Fibroblast of skin of left quadriceps (primary cell): ENCODE measurements around the gene ASAP3.

Experiments
- DNase-seq, 2 experiments: peaks; one replicate each; pipeline ENCODE4 v3.0.0-alpha.2; 2013; ENCODE audit warnings: low read depth in 2 of 2

ASAP3 gene

DNA sequence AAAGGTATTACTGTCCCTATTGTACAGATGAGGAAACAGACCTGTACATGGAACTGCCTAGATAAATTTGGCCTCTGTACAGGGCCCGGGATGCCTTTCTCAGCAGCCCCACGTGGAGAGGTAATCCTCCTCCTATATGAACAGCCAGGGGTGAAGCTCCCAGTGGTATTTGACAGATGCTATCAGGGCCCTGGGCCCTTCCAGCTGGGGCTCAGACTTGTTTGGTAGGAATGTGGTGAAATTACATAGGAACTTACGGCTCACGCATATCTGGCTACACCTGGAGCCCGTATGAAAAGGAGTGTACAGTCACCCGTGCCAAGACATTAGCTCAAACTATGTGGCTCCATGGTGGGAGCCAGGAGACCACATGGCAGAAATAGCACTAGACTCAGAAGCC, 34.7 kb downstream of the ASAP3 start:
- no peak for DNase-seq

DNA sequence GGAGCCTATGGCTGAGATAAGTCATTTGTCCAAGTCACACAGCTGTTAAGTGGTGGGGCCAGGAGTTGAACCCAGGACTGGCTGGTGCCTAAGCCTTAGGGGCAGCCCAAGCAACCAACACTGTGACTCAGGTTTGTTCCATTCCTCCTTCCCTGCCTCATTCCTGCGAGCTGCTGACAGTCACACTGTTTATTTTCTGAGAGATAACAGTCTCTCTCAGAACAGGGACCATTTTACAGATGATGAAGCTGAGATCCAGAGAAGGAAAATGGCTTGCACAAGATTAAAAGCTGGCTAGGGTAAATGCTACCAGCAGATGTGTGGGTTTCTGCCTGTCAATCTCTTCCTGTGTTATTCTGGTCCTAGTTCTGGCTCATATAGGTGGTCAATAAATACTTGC, 35.1 kb downstream of the ASAP3 start:
- no peak for DNase-seq

DNA sequence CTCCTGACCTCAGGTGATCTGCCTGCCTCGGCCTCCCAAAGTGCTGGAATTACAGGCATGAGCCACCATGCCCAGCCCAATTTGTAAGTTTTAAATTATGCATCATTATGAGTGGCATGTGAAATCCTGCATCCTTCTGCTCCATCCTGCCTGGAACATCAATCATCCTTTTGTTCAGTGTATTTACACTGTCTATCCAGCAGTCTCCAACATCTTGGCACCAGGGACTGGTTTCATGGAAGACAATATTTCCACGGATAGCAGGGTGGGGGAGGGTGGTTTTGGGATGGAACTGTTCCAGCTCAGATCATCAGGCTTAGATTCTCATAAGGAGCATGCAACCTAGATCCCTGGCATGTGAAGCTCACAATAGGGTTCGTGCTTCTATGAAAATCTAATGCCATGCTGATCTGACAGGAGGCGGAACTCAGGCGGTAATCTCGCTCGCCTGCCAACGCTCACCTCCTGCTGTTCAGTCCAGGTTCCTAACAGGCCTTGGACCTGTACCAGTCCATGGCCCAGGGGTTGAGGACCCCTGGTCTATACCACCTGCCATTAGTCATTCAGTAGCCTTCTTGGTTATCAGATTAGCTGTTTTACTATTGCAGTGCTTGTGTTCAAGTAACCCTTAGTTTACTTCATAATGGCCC, 37.2 kb downstream of the ASAP3 start:
- DNase-seq = no peak

DNA sequence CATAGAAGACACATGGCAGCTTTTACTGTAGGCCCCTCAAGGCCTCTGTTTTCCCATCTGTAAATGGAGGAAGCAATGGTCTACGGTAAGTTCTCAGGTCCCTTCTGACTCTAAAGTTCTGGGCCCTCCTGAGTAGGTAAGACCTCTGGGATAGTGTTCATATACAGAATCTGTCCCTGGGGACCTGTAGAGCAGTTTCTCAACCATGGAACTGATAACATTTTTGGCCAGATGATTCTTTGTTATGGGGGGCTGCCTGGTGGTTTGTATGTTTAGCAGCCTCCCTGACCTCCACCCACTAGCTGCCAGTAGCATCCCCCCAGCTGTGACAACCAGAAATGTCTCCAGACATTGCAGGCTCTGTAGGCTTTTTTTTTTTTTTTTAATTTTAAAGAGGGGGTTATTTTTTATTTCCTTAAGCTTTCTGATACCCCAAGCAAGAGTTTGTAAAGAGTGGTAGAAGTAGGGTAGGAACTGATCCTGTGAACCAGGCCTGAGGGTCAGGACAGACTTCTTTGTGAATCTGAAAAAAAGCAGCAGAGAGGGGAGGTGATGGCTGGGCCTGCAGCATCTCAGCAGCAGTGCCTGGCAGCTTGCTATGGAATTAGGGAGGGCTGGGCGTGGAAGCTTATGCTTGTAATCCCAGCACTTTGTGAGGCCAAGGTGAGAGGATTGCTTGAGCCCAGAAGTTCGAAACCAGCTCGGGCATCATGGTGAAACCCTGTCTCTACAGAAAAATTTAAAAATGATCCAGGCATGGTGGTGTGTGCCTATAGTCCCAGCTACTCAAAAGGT, 39.2 kb downstream of the ASAP3 start:
- DNase-seq = no peak

DNA sequence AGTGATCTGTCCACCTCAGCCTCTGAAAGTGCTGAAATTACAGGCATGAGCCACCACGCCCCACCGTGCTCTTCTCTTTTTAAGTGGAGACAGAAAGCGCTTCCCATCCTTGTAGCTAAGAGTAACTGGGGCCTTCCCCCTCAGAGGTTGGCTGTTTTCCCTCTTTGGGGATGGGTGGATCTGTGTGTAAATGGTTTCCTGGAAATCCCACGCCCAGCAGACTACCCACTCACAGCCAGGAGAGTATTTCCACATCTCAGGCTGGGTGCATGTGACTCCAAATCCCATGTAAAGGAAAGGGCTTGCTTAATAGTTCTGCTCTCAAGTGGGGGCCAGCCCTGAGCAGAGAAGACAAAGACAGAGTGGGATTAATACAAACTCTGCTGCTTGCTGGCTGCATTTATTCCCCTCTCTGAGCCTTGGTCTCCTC, 39.9 kb downstream of the ASAP3 start:
- peak; percentile 74 to 76 for DNase-seq

DNA sequence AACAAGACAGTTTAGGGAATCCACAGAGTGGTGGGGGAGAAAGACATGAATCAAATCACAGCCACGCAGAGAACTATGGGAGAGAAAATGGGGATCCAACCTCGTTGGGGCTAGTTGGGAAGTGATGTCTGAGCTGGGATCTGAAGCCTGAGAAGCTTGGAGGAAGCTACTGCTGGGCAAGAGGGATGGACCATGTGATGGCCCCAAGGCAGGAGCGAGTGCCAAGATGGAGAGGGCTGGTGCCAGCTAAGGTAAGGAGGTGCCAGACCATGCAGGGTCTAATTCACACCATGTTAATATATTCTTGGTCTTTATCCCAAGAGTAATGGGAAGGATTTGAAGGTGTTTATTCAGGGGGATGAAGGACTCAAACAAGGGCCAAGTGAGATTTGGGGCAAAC, 41.2 kb downstream of the ASAP3 start:
- no peak for DNase-seq

DNA sequence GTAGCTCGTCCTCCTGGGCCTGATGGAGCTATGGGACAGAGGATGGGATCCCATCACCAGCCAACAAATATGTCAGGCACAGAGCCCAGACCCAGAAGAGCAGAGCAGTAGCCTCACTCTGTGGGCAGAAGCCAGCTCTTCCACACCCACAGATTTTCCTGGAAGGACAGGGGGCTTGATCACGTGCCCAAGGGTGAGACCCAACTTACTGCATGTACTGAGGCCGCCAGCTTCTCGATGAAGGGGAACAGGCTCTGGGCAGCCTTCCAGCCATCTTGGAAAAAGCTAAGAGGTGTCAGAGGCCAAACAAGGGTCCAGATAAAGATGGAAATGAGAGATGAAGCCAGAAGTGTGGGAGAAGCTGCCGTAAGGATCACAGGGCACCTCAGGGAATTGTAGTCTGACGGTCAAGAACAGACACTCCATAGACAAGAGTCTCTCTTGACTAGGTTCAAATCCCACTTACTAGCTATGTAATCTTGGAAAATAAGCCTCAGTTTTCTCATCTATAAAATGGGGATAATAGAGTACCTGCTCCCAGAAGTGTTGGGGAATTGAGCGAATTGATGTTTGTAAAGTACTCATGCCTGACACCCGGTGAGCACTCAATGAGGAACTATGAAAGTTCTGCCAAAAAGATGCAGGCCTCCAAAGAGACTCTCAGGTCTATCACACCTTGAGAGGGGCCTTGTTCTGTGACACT, 42.4 kb downstream of the ASAP3 start:
- DNase-seq = no peak

DNA sequence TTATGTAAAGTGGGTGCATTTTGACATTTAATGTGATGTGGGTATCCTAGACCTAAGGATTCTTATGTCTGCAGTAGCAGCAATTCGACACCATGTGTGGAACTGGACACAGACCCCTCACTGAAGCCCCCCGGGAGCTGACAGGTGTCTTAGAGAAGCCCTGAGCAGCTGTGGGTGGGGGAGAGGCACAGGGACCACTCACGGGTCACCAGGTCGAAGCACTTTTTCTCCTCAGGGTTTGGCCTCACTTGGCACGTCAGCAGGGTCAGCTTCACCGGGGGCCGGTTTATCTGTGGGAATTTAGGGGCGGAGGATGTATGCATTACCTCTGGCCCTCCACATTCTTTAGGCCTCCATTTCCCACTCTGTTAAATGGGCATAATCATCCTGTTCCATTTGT, 45.4 kb downstream of the ASAP3 start:
- DNase-seq = no peak

DNA sequence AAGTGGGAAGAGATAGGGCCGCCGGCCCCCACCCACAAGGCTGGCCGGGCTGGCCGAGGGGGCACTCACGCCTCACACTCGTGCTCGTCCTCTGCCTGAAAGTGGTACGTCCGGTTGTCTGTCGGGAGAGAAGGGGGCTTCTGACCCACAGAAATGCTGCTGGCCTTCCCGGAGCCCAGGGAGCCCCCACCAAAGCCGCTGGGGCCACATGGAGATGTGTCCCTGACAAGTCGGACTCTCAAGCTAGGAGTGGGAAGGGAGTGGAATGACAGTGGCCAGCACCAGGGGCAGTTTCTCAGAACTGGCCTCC, 46.7 kb downstream of the ASAP3 start:
- no peak for DNase-seq

DNA sequence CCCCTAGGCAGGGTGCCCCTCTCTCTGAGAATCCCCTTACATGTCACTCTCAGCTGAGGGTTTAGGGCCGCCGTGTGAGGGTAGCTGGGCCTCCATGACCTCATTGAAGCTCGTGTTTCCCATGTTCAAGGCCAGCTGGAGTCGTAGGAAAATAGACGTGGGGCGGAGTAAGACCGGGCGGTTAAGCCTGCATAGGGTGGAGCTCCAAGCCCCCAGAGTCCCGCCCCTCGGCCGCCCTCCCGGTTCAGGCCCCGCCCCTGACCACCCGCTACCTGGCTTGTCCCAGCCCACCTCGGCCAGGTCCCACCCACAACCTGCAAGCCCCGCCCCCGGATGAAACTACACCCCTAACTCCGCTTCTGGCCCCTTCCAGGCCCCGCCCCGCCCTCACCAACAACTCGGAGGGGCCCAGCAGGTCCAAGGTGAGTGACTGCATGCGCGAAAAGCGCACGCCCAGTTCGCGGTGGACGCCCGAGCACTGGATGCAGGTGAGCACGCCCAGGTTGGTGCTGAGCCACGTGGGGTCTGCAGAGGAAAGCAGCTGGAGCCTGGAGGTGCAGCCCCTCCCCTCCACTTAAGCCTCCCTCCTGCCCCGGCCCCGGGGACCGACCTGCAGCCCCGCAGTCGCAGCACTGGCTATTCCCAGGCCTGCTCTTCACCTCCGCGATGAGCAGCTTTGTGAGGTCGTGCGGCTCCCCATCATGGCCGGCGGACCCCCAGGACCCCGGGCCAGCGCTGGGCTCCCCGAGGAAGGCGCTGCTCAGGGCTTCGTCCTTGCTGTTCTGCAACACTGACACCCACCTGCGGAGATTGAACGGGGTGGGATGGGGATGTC, 47.2 kb downstream of the ASAP3 start:
- no peak for DNase-seq

DNA sequence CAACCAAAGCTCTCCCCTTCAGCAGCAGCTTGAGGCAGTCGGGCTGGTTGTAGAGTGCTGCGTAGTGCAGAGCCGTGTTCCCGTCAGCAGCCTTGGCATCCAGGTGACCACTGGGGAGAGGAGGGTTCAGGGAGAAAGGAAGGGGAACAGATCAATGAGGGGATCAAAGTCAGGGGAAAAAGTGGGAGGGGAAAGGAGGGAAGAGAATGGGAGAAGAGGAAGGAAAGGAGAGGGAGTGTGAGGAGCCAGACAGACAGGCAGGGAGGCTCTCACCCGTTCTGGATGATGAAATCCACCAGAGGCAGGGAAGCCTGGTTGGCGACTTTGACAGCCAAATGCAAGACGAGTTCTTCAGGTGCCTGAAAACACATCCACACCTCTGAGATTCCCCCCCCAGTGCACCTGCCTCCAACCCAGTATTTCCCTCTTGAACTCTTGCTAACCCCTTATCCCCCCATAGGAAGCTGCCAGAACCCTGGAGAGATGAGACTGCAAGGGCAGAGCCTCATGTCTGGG, 49.7 kb downstream of the ASAP3 start:
- no peak for DNase-seq

DNA sequence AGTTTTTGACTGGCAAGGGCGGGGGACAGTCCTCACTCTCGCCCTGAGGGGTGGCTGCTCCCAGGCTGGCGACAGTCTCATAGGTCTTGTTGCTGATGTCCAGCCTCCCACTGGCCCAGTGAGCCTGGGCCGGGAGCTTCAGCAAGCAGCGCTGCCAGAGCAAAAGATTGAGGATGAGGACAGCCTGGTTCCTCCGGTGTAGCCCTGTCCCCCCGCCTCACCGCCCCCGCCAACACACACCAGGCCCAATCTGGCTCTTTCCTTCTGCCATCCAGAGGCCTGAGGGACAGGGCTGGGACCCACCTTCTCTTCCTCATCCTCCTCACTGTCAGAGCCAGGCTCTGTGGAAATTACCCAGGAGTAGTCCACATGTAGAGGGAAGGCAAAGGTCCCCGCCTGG, 50.9 kb downstream of the ASAP3 start:
- no peak for DNase-seq

DNA sequence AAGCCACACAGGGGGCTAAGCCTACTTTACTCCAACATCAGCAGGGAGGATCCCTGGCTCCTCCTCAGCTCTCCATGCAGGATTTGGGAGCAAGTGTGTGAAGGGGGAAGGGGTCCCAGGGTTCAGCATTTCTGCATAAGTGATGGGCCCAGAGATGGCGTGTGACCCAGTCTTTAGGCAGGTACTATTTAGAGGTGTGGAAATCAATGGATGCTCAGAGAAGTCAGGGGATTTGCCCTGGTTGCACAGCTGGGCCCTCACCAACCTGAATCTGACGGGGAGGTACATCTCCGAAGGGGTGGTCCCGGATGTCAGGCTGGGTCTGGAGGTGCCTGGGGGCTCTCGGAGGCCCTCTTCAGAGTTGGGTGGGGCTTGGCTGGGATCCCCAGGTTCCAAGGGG, 52.5 kb downstream of the ASAP3 start:
- DNase-seq = no peak

DNA sequence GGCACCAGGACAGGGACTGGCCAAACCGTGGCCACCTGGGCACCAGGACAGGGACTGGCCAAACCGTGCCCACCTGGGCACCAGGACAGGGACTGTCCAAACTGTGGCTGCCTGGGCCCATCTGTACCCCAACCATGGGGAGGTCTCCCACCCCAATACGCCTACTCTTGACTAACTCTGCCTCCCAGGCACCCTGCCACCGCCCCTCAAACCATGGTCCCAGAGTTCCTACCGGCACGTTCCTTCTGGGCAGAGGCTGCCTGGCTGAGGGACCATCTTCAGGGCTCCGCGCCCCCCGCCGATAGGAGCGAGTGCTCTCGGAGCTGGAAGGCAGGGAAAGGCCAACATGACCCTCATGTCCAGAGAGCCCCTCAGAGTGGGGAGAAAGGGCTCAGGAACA, 53.2 kb downstream of the ASAP3 start:
- no peak for DNase-seq

DNA sequence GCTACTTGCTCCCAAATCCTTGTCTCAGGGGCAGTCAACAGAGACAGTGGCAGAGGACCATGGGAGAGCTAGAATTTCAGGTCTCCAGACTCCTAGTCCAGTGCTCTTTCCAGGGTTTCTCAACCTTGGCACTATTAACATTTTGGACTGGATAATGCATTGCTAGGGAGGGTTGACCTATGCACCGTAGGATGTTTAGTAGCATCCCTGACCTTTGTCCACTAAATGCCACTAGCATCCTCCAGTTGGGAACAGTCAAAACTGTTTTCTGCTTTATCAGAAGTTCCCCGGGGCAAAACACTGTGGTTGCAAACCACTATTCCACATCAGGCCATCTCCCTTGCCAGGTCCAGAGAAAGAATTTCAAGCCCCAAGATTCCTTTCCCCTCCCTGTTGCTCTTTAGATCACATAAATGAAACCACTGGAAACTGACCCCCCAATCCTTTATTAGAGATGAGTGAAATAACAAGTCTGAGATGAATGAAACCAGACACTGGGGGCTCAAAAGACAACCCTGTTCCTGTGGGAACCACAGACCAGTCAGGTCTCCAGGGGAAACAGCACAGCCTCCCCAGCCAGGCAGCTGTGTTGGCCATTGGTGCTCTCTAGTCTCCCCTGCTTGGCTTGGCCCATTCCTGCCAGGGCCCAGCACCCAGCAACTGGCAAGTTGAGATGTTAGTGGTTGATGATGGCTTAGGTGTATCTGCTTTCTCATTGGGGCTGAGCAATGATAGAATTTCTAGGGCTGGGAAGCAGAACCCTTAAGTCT, 55.7 kb downstream of the ASAP3 start:
- DNase-seq = no peak

DNA sequence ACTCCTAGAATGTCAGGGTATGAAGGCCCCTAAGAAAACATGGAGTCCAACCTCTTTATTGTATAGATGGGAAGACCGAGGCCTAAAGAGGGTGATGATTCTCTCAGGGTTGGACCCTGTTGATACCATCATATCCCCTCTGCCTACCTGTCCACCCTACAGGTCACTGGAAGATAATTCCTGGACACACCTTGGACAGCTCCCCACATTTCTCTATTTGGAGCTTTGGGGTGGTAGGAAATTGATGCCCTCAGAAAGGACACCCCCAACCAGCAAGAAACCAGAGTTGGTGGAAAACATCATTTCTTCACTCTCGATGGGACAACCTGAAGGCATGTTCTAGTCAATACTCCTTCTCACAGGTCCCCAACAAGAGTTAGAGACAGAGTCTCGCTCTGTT, 56.4 kb downstream of the ASAP3 start:
- DNase-seq = no peak

DNA sequence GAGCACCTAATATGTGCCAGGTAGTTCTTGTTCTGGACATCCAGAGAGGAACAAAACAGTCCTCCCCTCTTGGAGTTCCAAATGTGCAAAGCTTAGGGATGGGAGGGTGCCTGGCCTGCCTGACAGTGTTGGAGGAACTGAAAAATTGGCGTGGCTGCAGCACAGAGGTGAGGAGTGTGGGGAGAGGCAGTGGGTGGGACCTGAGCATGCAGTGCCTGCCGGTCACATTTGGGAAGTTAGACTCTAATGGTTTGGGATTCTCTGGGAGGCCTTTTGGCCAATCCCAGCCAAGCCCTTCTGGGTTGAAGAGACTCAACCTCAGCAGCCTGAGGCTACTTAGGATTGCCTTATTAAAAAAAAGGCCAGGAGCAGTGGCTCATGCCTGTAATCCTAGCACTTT, 57.2 kb downstream of the ASAP3 start:
- DNase-seq = no peak

DNA sequence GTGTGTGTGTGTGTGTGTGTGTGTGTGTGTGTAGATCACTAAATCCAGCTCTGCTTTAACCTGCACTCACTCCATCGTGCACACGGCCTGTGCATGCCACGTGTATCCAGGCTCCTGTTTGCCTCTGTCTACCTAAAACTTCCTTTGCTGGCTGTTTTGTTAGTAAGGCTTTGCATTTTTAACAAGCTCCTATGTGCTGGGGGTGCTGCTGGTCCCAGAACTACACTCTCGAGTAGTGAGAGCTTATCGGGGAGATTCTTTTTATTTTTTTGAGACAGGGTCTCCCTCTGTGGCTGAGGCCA, 58.8 kb downstream of the ASAP3 start:
- DNase-seq = no peak

DNA sequence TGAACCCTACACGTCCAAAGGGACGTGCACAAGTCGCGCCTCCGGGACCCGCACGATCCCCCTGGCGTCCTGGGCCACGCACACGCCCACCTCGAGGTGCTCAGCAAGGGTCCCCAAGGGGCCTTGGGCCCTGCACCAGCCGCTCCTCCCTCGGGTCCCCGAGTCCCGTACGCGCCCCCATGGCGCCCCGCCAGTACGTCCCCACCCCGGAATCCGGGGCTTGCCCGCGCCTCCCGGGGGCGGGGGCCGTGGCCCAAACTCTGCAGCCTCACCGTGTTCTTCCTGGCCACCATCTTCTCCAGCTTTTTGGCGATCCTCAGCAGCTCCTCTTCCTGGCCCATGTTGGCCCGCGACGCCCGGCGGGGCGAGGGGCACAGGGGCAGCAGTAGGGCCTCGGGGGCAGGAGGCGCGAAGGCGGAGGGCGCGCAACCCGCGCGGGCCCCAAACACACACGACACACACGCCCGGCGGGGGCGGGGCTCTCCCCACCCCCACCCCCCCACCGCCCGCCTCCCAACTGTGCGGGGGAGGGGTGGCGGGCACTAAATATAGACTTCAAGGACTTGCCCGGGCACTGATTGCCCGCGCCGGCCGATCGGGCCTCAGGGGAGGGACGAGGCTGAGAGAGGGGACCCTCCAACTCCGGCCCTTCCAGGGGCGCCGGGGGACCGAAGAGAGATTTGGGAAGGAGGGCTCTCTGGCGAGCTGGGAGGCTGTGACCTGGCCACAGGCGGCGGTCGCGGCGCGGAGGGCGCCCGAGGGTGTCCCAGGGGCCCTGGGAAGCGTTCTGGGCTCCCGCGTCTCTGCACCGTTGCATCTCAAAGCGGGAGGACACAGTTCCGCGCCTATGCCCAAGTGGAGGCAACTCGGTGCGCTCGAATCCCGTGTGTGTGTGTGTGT, 59.4 kb downstream of the ASAP3 start, which contains the start of gene TCEA3:
Gene TCEA3, minus strand, starts transcription at position 456 of the 900 bp plus-strand sequence. Its CDS starts 115 bp downstream, at position 341.
- no peak for DNase-seq
